Thyroid gland (tissue), 4 donors: ENCODE data around the gene FLAD1. TPM values are rescaled to one million over a fixed set of nuclear protein-coding genes. Genes with fewer than 3 reads are reported as not detected.
A peak's percentile ranks its signal among the peaks of the same experiment; 100 is the strongest.

Experiments
- DNase-seq, 2 donors: peaks; one replicate each; pipeline ENCODE4 v3.0.0-alpha.2; 2019
- H3K27ac ChIP-seq, 3 donors: fragments of 200-600 bp; sonication (generic); 1 replicate in 2 of 3; 2 replicates in 1 of 3; pipeline ENCODE4 v1.5.1; 2016 to 2019; ENCODE audit warnings: mild to moderate bottlenecking in 1 of 3, moderate library complexity in 1 of 3
- H3K27me3 ChIP-seq: fragments of 200-600 bp; sonication (generic); one replicate; pipeline ENCODE4 v1.5.1; 2019
- H3K36me3 ChIP-seq, 2 donors: fragments of 200-600 bp; sonication (generic); one replicate each; pipeline ENCODE4 v1.5.1; 2016 to 2019
- H3K4me1 ChIP-seq, 2 donors: fragments of 200-600 bp; sonication (generic); one replicate each; pipeline ENCODE4 v1.5.1; 2017 to 2019
- H3K4me3 ChIP-seq, 3 donors: fragments of 200-600 bp; sonication (generic); replicated peaks in 1 of 3; 1 replicate in 2 of 3; 2 replicates in 1 of 3; pipeline ENCODE4 v1.5.1; 2016; ENCODE audit warnings: mild to moderate bottlenecking in 1 of 3
- H3K9me3 ChIP-seq: fragments of 200-600 bp; sonication (generic); one replicate; pipeline ENCODE4 v1.5.1; 2017
- POLR2A ChIP-seq, 2 donors: fragments of 450-650 bp; IDR thresholded peaks; one replicate each; pipeline ENCODE4 v1.6.1; 2017; ENCODE audit warnings: antibody characterized with exemption in 2 of 2, mild to moderate bottlenecking in 2 of 2, moderate library complexity in 1 of 2
- WGBS, 2 donors: methylation state at CpG; one replicate each; pipeline ENCODE4 v1.1.5; 2017; 5-methylcytosine and 5-hydroxymethylcytosine counted together
- intact Hi-C: fragments of 100-400 bp; cut with DNase I; formaldehyde crosslinking; loops from one replicate; pipeline ENCODE4 v1.15.1; 2023
- total RNA-seq, 4 donors: library from RNA; depleted of rRNA; stranded (reverse); fragments of >200 nt; gene quantifications; one replicate each; pipeline ENCODE4 v1.2.3, GENCODE V29; 2016
- TF ChIP-seq, protein P1 (sequence below), 6 experiments: fragments of 200-600 bp in 3 of 6; fragments of 450-650 bp in 3 of 6; sonication (generic) in 3 of 6; IDR thresholded peaks; one replicate each; pipeline ENCODE4 v1.5.1; 2016 to 2019; ENCODE audit warnings: antibody characterized with exemption in 6 of 6, mild to moderate bottlenecking in 2 of 6, inconsistent platforms in 1 of 6, moderate library complexity in 1 of 6

The FLAD1 gene
- total RNA-seq, 4 donors from 2014 or later: 24.1 to 39.3 (median 31.1) TPM

DNA sequence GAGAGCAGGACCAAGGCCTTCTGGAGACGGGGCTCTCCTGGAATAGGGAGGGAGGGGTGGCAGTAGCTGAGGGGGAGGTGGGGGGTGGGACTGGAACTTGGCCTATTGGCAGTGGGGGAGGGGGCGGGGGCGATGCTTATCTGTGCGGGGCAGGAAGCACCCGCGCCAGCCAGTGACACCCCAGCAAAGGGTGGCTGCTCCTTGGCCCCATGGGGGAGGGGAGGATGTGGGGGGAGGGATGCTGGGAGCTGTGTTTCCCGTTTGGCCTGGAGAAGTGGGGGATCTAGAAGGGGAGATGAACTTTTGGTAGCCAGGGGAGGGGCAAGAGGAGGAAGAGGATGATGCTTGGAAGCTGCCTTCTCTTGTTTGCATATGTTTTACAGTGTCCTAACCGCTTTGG, 30.5 kb downstream of the FLAD1 start:
- TF ChIP-seq, protein P1, sequence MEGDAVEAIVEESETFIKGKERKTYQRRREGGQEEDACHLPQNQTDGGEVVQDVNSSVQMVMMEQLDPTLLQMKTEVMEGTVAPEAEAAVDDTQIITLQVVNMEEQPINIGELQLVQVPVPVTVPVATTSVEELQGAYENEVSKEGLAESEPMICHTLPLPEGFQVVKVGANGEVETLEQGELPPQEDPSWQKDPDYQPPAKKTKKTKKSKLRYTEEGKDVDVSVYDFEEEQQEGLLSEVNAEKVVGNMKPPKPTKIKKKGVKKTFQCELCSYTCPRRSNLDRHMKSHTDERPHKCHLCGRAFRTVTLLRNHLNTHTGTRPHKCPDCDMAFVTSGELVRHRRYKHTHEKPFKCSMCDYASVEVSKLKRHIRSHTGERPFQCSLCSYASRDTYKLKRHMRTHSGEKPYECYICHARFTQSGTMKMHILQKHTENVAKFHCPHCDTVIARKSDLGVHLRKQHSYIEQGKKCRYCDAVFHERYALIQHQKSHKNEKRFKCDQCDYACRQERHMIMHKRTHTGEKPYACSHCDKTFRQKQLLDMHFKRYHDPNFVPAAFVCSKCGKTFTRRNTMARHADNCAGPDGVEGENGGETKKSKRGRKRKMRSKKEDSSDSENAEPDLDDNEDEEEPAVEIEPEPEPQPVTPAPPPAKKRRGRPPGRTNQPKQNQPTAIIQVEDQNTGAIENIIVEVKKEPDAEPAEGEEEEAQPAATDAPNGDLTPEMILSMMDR (IDR thresholded peaks at IDR 0.05): no peak
- no peak for TF ChIP-seq POLR2A (IDR thresholded peaks at IDR 0.05)
- DNase-seq: no peak
- H3K4me1 ChIP-seq: peaks cover 56 to 71% of the 10 kb centered on the region in 2 donors
- H3K27ac ChIP-seq: no peak overlapping the region
- no peaks in the 10 kb centered on the region for H3K9me3 ChIP-seq
- no peaks in the 10 kb centered on the region for H3K27me3 ChIP-seq
- intact Hi-C loops: no loop called here
- WGBS, 2 donors: 60 to 62% methylated on average over 6 to 8 of the region's 8 CpGs
- H3K4me3 ChIP-seq: no peak overlapping the region
- H3K36me3 ChIP-seq: peaks cover 19 to 22% of the 10 kb centered on the region in 2 donors

DNA sequence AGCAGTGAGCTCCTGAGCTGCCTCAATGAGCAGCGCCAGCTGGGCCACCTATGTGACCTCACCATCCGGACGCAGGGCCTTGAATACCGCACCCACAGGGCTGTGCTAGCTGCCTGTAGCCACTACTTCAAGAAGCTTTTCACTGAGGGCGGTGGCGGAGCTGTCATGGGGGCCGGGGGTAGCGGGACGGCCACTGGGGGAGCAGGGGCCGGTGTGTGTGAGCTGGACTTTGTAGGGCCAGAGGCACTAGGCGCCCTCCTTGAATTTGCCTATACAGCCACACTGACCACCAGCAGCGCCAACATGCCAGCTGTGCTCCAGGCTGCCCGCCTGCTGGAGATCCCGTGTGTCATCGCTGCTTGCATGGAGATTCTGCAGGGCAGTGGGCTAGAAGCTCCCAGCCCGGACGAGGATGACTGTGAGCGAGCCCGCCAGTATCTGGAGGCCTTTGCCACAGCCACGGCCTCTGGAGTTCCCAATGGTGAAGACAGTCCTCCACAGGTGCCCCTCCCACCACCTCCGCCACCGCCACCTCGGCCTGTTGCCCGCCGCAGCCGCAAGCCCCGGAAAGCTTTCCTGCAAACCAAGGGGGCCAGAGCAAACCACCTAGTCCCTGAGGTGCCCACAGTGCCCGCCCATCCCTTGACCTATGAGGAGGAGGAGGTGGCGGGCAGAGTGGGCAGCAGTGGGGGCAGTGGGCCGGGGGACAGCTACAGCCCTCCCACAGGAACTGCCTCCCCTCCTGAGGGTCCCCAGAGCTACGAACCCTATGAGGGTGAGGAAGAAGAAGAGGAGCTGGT, 31.8 kb downstream of the FLAD1 start:
- WGBS, 2 donors: 95 to 97% methylated on average over 14 to 16 of the region's 31 CpGs
- DNase-seq: no peak
- TF ChIP-seq, protein P1 (IDR thresholded peaks at IDR 0.05): no peak
- no peak for TF ChIP-seq POLR2A (IDR thresholded peaks at IDR 0.05)
- H3K36me3 ChIP-seq: peaks cover 19 to 22% of the 10 kb centered on the region in 2 donors
- H3K27me3 ChIP-seq: no peaks in the 10 kb centered on the region
- H3K9me3 ChIP-seq: no peaks in the 10 kb centered on the region
- intact Hi-C loops: no loop called here
- peaks cover 51 to 73% of the 10 kb centered on the region in 2 donors for H3K4me1 ChIP-seq
- no peak overlapping the region for H3K4me3 ChIP-seq
- peak overlapping the region in 1 of 3 donors; percentile 18 for H3K27ac ChIP-seq

DNA sequence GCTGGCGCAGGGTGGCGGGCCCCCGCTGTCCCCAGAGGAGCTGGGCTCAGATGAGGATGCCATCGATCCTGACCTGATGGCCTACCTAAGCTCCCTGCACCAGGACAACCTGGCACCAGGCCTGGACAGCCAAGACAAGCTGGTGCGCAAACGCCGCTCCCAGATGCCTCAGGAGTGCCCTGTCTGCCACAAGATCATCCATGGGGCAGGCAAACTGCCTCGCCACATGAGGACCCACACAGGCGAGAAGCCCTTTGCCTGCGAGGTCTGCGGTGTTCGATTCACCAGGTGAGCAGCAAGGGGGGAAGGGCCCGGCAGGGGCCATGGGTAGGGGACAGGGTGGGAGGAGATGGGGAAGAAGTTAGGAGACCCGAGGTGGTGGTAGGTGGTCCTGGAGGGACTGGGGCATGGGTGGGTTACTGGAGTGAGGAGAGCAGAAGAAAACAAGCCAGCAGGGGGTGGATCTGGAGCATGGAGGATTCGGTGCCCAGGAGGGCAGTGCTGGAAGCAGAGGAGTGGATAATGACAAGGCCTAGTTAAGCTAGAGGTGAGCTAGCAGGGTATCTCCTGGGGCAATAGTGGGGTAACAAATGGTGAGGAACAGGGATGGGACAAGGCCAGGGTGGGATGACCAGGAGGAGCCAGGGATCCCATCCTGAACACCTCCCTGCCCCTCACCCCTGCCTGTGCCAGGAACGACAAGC, 32.5 kb downstream of the FLAD1 start:
- intact Hi-C loops: no loop called here
- TF ChIP-seq POLR2A (IDR thresholded peaks at IDR 0.05): no peak
- TF ChIP-seq, protein P1 (IDR thresholded peaks at IDR 0.05): no peak

DNA sequence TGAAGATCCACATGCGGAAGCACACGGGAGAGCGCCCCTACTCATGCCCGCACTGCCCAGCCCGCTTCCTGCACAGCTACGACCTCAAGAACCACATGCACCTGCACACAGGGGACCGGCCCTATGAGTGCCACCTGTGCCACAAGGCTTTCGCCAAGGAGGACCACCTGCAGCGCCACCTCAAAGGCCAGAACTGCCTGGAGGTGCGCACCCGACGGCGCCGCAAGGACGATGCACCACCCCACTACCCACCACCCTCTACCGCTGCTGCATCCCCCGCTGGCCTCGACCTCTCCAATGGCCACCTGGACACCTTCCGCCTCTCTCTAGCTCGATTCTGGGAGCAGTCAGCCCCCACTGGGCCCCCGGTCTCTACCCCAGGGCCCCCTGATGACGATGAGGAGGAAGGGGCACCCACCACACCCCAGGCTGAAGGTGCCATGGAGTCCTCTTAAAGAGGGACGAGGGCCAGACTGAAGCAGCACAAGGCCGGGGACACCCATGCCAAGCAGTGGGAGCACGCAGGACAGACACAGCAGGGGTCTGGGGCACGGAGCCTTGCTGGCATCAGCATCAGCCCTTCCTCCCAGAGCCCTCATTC, 33.2 kb downstream of the FLAD1 start:
- no peak overlapping the region for H3K4me3 ChIP-seq
- TF ChIP-seq, protein P1 (IDR thresholded peaks at IDR 0.05): no peak
- no peak for TF ChIP-seq POLR2A (IDR thresholded peaks at IDR 0.05)
- H3K9me3 ChIP-seq: no peaks in the 10 kb centered on the region
- H3K4me1 ChIP-seq: peaks cover 41 to 60% of the 10 kb centered on the region in 2 donors
- intact Hi-C loops: no loop called here
- 81 to 97% methylated on average over 14 to 22 of the region's 26 CpGs for WGBS, 2 donors
- H3K27me3 ChIP-seq: no peaks in the 10 kb centered on the region
- no peak for DNase-seq
- peaks cover 19 to 22% of the 10 kb centered on the region in 2 donors for H3K36me3 ChIP-seq
- H3K27ac ChIP-seq: peak overlapping the region; percentile 81 to 90 (median 89)

More for the DNA sequence above, 32.5 kb downstream of the FLAD1 start:
- H3K36me3 ChIP-seq: peaks cover 19 to 22% of the 10 kb centered on the region in 2 donors
- H3K4me3 ChIP-seq: no peak overlapping the region
- peak overlapping the region in 1 of 3 donors; percentile 18 for H3K27ac ChIP-seq
- no peaks in the 10 kb centered on the region for H3K9me3 ChIP-seq
- no peak for DNase-seq
- 84 to 88% methylated on average over 8 to 9 of the region's 16 CpGs for WGBS, 2 donors
- peaks cover 47 to 66% of the 10 kb centered on the region in 2 donors for H3K4me1 ChIP-seq
- H3K27me3 ChIP-seq: no peaks in the 10 kb centered on the region
